K562 (cell line): ENCODE measurements around the gene OGDH. TPM values are rescaled to one million over a fixed set of nuclear protein-coding genes. Genes with fewer than 3 reads are reported as not detected.
A peak's percentile ranks its signal among the peaks of the same experiment; 100 is the strongest.

Experiments
- ATAC-seq: fragments of 200-7000 bp; cut with Tn5 transposase; 3 replicates; pipeline ENCODE4 v1.9.1; 2020; ENCODE audit warnings: moderate library complexity
- BruUV-seq: library from RNA; stranded (reverse); fragments of 400-500 nt; replicated peaks from 2 replicates; lab custom pipeline; 2021; lab: Mats Ljungman, UMichigan
- CTCF ChIA-PET: fragments of 300-600 bp; formaldehyde crosslinking; extraction: SDS; loops from one replicate; lab custom pipeline; 2021; ENCODE audit warnings: low intra/inter-chr PET ratio; lab: Yijun Ruan, JAX
- POLR2A ChIA-PET: fragments of 300-600, 350-650 bp; sonication (Branson Sonifier 250); formaldehyde crosslinking; extraction: SDS; loops from one replicate; lab custom pipeline; 2021; ENCODE audit warnings: antibody characterized with exemption, inconsistent platforms; lab: Yijun Ruan, JAX
- DNase-seq, 4 experiments: peaks; one replicate each; pipeline versions ENCODE4 v3.0.0 to v3.0.0-alpha.2; 2011 to 2018; ENCODE audit warnings: low spot score in 3 of 4, mixed read lengths in 3 of 4; ENCODE audit errors: extremely low read depth in 1 of 4
- FAIRE-seq: peaks from 2 replicates; lab custom pipeline; 2011; peaks lifted over from hg19 to GRCh38; lab: Jason Lieb, UNC
- H2AFZ ChIP-seq: 2 replicates; pipeline ENCODE4 v1.6.0; 2011; ENCODE audit warnings: low read depth, low read length, control low read depth, inconsistent platforms
- H3K27ac ChIP-seq: fragments of 200-600 bp; 3 replicates; pipeline ENCODE4 v1.8.0; 2011; ENCODE audit warnings: low read depth, mild to moderate bottlenecking, control low read depth, inconsistent platforms, low read length, moderate library complexity, mixed read lengths; ENCODE audit errors: extremely low read depth
- H3K27me3 ChIP-seq, 2 experiments: fragments of 300-600 bp in 1 of 2; 2 replicates in 1 of 2; 3 replicates in 1 of 2; pipeline versions ENCODE4 v1.6.0 to v1.8.0; 2011; ENCODE audit warnings: inconsistent platforms in 2 of 2, low read length in 2 of 2, mild to moderate bottlenecking in 1 of 2, mixed read lengths in 1 of 2, moderate library complexity in 1 of 2; ENCODE audit not compliant: control insufficient read depth in 2 of 2, insufficient read depth in 2 of 2
- H3K36me3 ChIP-seq: fragments of 300-600 bp; 3 replicates; pipeline ENCODE4 v1.8.0; 2011; ENCODE audit warnings: mild to moderate bottlenecking, low read length, inconsistent platforms; ENCODE audit not compliant: control insufficient read depth, insufficient read depth
- H3K4me1 ChIP-seq, 2 experiments: fragments of 200-600 bp in 1 of 2; replicated peaks in 1 of 2; 2 replicates in 1 of 2; 3 replicates in 1 of 2; pipeline versions ENCODE4 v1.5.1 to v1.8.0; 2011; ENCODE audit warnings: inconsistent platforms in 2 of 2, low read length in 2 of 2, mild to moderate bottlenecking in 1 of 2, mixed read lengths in 1 of 2, moderate library complexity in 1 of 2; ENCODE audit not compliant: control insufficient read depth in 2 of 2, insufficient read depth in 2 of 2
- H3K4me2 ChIP-seq: 2 replicates; pipeline ENCODE4 v1.6.1; 2011; ENCODE audit warnings: low read length, control low read depth, inconsistent platforms, mixed read lengths; ENCODE audit not compliant: insufficient read depth
- H3K4me3 ChIP-seq: fragments of 200-600 bp; sonication (generic), shearing (Covaris generic); 2 replicates; pipeline ENCODE4 v1.5.1; 2016; ENCODE audit warnings: control low read depth, inconsistent platforms
- H3K79me2 ChIP-seq: fragments of 200-600 bp; 3 replicates; pipeline ENCODE4 v1.8.0; 2011; ENCODE audit warnings: low read length, inconsistent platforms; ENCODE audit not compliant: control insufficient read depth, insufficient read depth
- H3K9ac ChIP-seq, 2 experiments: 2 replicates each; pipeline versions ENCODE4 v1.6.0 to v1.6.1; 2011; ENCODE audit warnings: low read depth in 2 of 2, low read length in 2 of 2, control low read depth in 1 of 2, inconsistent platforms in 1 of 2, mild to moderate bottlenecking in 1 of 2, mixed read lengths in 1 of 2; ENCODE audit not compliant: insufficient read depth in 1 of 2
- H3K9me1 ChIP-seq: one replicate; pipeline ENCODE4 v1.6.0; 2011; ENCODE audit warnings: inconsistent platforms, mild to moderate bottlenecking, low read length, moderate library complexity; ENCODE audit not compliant: control insufficient read depth, insufficient read depth
- H3K9me3 ChIP-seq: replicated peaks from 2 replicates; pipeline ENCODE4 v1.5.1; 2011; ENCODE audit warnings: low read depth, low read length, inconsistent platforms; ENCODE audit not compliant: control insufficient read depth, insufficient read depth
- H4K20me1 ChIP-seq: replicated peaks from 2 replicates; pipeline ENCODE4 v1.6.1; 2011; ENCODE audit warnings: low read length, inconsistent platforms, mixed read lengths; ENCODE audit not compliant: control insufficient read depth, insufficient read depth
- CHD1 ChIP-seq: fragments of 200-600 bp; sonication (generic); IDR thresholded peaks from one replicate; pipeline ENCODE4 v1.6.1; 2012; ENCODE audit warnings: mild to moderate bottlenecking, moderate library complexity, low read length, inconsistent platforms
- IFI16 ChIP-seq: fragments of 250-450 bp; sonication (Bioruptor Pico); IDR thresholded peaks from 2 replicates; pipeline ENCODE4 v2.1.2; 2022; ENCODE audit warnings: mild to moderate bottlenecking, inconsistent platforms
- MLLT1 ChIP-seq, 2 experiments: fragments of 450-650 bp; IDR thresholded peaks; 2 replicates each; pipeline ENCODE4 v1.6.1; 2016
- NUFIP1 ChIP-seq: fragments of 450-650 bp; IDR thresholded peaks from 2 replicates; pipeline ENCODE4 v1.6.1; 2018; ENCODE audit not compliant: partially characterized antibody
- PHF20 ChIP-seq: fragments of 450-650 bp; IDR thresholded peaks from 2 replicates; pipeline ENCODE4 v1.6.1; 2018; ENCODE audit not compliant: partially characterized antibody
- ZNF24 ChIP-seq: fragments of 450-650 bp; IDR thresholded peaks from 2 replicates; pipeline ENCODE4 v1.6.1; 2016
- ZNF263 ChIP-seq: sonication (generic); formaldehyde crosslinking; IDR thresholded peaks from 2 replicates; pipeline ENCODE4 v1.8.0; 2022; ENCODE audit warnings: mild to moderate bottlenecking, missing genetic modification reagents, borderline replicate concordance
- ZNF445 ChIP-seq: fragments of 250-450 bp; sonication (Bioruptor Pico); IDR thresholded peaks from 2 replicates; pipeline ENCODE4 v1.4.0; 2020; ENCODE audit warnings: low read depth, mild to moderate bottlenecking, moderate library complexity
- ZNF639 ChIP-seq, 2 experiments: fragments of 200-800 bp in 1 of 2; sonication (Bioruptor generic) in 1 of 2; sonication (generic) in 1 of 2; formaldehyde crosslinking in 1 of 2; IDR thresholded peaks in 1 of 2; conservative IDR thresholded peaks in 1 of 2; 2 replicates each; pipeline versions ENCODE4 v1.5.0 to v1.6.1; 2016 to 2020; ENCODE audit warnings: missing compliant biosample characterization in 1 of 2, missing genetic modification characterization in 1 of 2, missing genetic modification reagents in 1 of 2
- WGBS: fragments of 100-300 bp; shearing (Covaris generic); methylation state at CpG from one replicate; pipeline ENCODE4 v1.1.6; 2016; ENCODE audit warnings: low coverage, mixed read lengths; ENCODE audit not compliant: insufficient coverage; ENCODE audit errors: missing lambda C conversion rate; 5-methylcytosine and 5-hydroxymethylcytosine counted together
- in situ Hi-C: fragments of 300-500 bp; cut with MboI; formaldehyde crosslinking; loops from 4 replicates; pipeline ENCODE4 v1.15.0; 2018; ENCODE audit warnings: inconsistent platforms, mixed read lengths
- intact Hi-C: fragments of 100-400 bp; cut with micrococcal nuclease; formaldehyde crosslinking; loops from 2 replicates; pipeline ENCODE4 v1.14.2; 2022
- polyA plus RNA-seq, 8 experiments: library from polyadenylated mRNA; depleted of rRNA in 4 of 8; stranded (reverse) in 5 of 8; unstranded in 3 of 8; fragments of >200 nt; fragmentation: Nextera tagmentation in 2 of 8; fragmentation: Illumina TruSeq in 1 of 8; extraction: Ambion mirVana in 2 of 8; extraction: Trizol in 1 of 8; gene quantifications; 2 replicates each; pipeline versions ENCODE4 v1.2.1 to v1.2.3, GENCODE V29; 2011 to 2014; ENCODE audit warnings: inconsistent platforms in 1 of 8, missing spikeins in 1 of 8
- total RNA-seq, 7 experiments: library from RNA; depleted of rRNA in 6 of 7; stranded (reverse); fragments of >200 nt in 6 of 7; fragmentation: Illumina TruSeq in 2 of 7; extraction: Trizol in 2 of 7; gene quantifications; 2 replicates each; pipeline versions ENCODE4 v1.2.1 to v1.2.3, GENCODE V29; 2011 to 2021; ENCODE audit warnings: low replicate concordance in 1 of 7
- TF ChIP-seq, protein P1 (sequence below), 3 experiments: fragments of 200-800 bp in 1 of 3; fragments of 250-450 bp in 1 of 3; fragments of 450-650 bp in 1 of 3; sonication (Bioruptor Pico) in 1 of 3; sonication (Bioruptor generic) in 1 of 3; formaldehyde crosslinking in 1 of 3; IDR thresholded peaks; 2 replicates each; pipeline versions ENCODE4 v1.6.1 to v1.8.0; 2016 to 2022; ENCODE audit warnings: mild to moderate bottlenecking in 2 of 3, missing genetic modification characterization in 2 of 3, missing compliant biosample characterization in 1 of 3, moderate library complexity in 1 of 3

OGDH gene
- total and polyA plus RNA-seq, 9 of the 15 experiments (the other 6 are each of a cell fraction or from before 2014, with no cell fraction given): 3.1 to 80.3 (median 23.5) TPM

- intact Hi-C loops (no loop called here), in situ Hi-C loops (no loop called here)
- H3K9ac ChIP-seq: peak overlapping the region; percentile 97 to 98
- TSS peak; percentile 78 for BruUV-seq
- H3K9me3 ChIP-seq: no peaks in the 10 kb centered on the region
- H3K27ac ChIP-seq: peak overlapping the region; percentile 85
- no peaks in the 10 kb centered on the region for H3K27me3 ChIP-seq
- ATAC-seq (peak; percentile 13), FAIRE-seq (no peak), DNase-seq (peak in 2 of 4 experiments; percentile 6 to 38)
- H3K4me1 ChIP-seq: peaks cover 18 to 19% of the 10 kb centered on the region in 2 experiments; a peak in 4 of 5 replicates
- H4K20me1 ChIP-seq: no peaks in the 10 kb centered on the region; the same call in 1 of the 2 replicates
- H3K79me2 ChIP-seq: peaks cover 59% of the 10 kb centered on the region
- H3K4me2 ChIP-seq: peak overlapping the region; percentile 97
- peak; percentile 11 for TF ChIP-seq CHD1
- TF ChIP-seq, protein P1, sequence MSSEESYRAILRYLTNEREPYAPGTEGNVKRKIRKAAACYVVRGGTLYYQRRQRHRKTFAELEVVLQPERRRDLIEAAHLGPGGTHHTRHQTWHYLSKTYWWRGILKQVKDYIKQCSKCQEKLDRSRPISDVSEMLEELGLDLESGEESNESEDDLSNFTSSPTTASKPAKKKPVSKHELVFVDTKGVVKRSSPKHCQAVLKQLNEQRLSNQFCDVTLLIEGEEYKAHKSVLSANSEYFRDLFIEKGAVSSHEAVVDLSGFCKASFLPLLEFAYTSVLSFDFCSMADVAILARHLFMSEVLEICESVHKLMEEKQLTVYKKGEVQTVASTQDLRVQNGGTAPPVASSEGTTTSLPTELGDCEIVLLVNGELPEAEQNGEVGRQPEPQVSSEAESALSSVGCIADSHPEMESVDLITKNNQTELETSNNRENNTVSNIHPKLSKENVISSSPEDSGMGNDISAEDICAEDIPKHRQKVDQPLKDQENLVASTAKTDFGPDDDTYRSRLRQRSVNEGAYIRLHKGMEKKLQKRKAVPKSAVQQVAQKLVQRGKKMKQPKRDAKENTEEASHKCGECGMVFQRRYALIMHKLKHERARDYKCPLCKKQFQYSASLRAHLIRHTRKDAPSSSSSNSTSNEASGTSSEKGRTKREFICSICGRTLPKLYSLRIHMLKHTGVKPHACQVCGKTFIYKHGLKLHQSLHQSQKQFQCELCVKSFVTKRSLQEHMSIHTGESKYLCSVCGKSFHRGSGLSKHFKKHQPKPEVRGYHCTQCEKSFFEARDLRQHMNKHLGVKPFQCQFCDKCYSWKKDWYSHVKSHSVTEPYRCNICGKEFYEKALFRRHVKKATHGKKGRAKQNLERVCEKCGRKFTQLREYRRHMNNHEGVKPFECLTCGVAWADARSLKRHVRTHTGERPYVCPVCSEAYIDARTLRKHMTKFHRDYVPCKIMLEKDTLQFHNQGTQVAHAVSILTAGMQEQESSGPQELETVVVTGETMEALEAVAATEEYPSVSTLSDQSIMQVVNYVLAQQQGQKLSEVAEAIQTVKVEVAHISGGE (CRISPR knock-in tag; IDR thresholded peaks at IDR 0.05): 0 out of 6 replicates have a peak, but pooled peaks of 1 of the 3 experiments have one; percentile 13
- no peak for TF ChIP-seq IFI16 (CRISPR knock-in tag)
- no peak for TF ChIP-seq ZNF445 (CRISPR knock-in tag)
- TF ChIP-seq PHF20: no peak
- peak; percentile 65 for TF ChIP-seq ZNF263
- peak in 1 of 2 experiments; percentile 16; a peak in 1 of 4 replicates for TF ChIP-seq ZNF639 (CRISPR knock-in tag; conservative IDR thresholded peaks at IDR 0.05 in 1 of 2, IDR thresholded peaks at IDR 0.05 in 1 of 2)
- TF ChIP-seq NUFIP1: no peak
- no peak for TF ChIP-seq MLLT1 (IDR thresholded peaks at IDR 0.05)
- 0 out of 2 replicates have a peak, but pooled peaks have one; percentile 16 for TF ChIP-seq ZNF24
- H2AFZ ChIP-seq: peak overlapping the region; percentile 93
- peaks cover 69% of the 10 kb centered on the region for H3K36me3 ChIP-seq
- POLR2A ChIA-PET: interaction anchor here (0.6 to 4.3 kb wide), 17 partner anchors 8 to 512 kb away, joined by 3 to 38 read pairs (median 3); partner anchors contain the start of genes H2AZ2, OGDH, PURB and TMED4
- CTCF ChIA-PET: interaction anchor here (0.7 kb wide), 1 partner anchor 562 kb away, joined by 4 read pairs; no protein-coding TSS in a partner anchor
- H3K4me3 ChIP-seq: peak overlapping the region; percentile 75
- 8% methylated on average over 15 of the region's 18 CpGs for WGBS
- H3K9me1 ChIP-seq: no peaks in the 10 kb centered on the region
Observed at GRCh38 chr7:44574287-44574872, 32.0 kb upstream of the OGDH start.
